ENCODE results near the gene ZNF618.

The ZNF618 gene

DNA sequence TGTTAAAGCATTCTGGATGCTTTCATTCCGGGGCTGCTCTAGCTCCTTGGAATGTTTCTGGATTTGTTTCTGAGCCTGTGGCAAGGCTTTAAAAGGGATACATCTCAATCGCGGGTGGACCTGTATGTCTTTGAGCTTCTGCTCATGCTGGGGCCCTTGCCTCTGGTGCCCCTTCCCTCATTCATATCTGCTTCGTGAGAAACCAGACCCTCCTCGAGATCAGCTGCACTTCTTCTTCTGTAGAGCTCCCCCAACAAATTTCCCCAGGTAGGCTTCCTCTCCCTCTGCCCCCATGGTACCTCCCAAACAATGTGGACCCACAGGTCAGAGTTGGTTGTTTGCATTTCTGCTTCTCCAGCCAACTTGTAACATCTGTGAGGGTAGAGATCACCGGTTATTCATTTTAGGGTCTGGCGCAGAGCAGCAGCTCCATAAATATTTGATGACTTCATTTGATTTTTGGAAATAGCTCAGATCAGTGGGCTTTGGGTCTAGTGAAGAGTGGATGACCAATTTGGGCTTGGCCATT lies 6.6 kb downstream of the ZNF618 start:
- no peak for DNase-seq (ENCODE audit: low read depth, low spot score)

DNA sequence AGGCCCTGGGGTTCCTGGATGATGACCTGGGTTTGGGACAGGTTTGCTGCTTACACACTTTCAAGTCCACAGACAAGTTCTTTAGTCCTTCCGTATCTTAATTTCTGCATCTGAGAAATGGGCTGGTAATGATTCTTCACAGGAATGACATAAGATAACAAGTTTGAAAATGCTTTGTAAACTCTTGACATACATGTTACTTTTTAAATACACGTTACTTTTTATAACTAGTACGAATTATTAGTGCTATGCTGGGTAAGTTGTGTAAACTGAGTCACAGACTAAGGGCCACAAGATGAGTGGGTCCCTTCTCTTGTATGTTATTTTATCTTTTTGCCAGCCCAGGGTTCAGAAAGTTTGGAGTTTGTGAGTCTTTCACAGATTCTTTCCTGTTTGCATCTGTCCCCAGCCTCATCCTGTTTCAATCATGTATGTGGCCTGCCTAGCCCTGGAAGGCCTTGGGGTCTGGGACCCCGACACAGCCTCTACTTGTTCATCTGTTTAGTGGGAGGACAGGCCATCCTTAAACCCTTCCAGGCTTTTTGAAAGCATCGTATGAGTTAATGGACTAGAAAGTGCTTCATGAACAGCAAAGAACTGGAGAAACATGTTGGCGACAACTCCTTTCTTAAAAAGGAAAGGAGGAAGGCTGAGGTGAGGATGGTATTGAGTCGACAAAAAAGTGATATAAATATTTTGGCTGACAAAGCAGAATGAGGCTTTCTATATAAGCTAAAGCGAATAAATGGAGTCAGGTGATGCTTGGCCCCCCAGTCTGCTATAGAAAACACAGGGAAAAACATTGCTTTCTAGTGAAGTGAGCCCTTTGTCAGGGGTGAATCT lies 9.3 kb downstream of the ZNF618 start:
- DNase-seq (ENCODE audit: low read depth, low spot score), result no peak

DNA sequence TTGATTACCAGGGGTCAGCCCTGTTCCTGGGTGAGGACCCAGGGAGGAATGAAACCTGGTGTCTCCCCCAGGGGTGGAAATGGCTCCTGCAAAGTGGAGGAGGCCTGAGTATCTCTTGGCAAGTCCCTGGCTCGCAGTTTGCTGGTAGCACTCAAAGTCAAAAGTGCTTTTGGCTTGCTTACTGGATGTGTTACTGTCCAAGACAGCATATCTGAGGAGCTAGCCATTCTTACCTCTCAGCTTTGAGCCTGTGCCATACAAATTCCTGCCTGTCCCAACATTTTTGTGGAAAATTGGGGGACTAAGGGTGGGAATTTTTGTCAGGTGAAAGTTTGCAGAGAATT lies 9.9 kb downstream of the ZNF618 start:
- no peak for DNase-seq (ENCODE audit: low read depth, low spot score)

DNA sequence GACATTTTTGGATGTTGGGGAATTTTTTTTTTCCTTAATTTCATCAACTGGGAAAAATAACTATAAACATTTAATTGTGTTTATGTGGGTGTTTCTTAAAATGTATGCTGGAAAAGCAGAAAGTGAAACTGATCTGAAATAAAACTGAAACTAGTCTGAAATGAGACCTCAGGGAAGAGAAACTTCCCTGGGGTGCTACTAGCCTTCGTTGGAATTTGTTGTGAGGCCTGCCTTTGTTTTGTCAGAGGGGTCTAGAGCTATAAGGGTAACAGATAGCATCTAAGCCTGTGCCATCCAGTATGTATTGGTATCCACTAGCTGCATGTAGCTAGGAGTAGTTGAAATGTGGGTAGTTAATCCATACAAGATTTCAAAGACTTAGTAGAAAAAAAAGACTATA lies 10.4 kb downstream of the ZNF618 start:
- no peak for DNase-seq (ENCODE audit: low read depth, low spot score)

DNA sequence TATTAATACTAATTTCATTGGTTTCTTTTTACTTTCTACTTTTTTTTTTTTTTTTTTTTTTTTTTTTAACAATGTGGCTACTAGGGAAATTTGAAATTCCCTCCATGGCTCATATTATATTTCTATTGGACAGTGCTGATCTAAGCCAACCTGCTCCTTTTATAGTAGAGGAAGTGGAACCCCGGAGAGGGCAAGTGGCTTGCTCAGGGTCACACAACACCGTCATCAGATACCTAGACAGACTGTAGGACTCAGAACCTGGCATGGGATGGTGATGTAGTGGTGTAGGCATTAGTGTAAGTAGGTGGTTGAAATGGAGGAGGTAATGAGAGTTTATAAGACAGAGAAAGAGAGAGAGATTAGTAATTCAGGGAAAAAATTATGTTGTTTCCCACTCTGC lies 10.8 kb downstream of the ZNF618 start:
- no peak for DNase-seq (ENCODE audit: low read depth, low spot score)

DNA sequence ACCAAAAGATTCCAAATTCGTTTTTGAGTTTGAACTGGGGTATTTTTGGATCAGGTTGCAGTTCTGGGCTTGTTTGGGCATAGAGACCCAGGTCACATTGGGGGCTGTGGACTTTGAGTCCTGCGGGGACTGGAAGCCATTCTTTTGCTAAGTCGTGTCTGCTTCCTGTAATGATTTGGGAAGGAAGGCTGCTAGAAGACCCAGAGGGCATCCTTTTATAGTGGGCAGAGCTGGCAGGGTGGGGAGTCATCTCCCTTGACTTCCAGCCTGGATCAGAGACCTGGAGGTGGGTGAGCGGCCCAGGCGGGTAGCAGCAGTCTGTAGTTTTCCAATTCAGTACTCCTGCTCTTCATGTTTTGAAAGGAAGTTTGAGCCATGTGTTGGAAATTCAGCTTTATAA lies 11.3 kb downstream of the ZNF618 start:
- no peak for DNase-seq (ENCODE audit: low read depth, low spot score)

DNA sequence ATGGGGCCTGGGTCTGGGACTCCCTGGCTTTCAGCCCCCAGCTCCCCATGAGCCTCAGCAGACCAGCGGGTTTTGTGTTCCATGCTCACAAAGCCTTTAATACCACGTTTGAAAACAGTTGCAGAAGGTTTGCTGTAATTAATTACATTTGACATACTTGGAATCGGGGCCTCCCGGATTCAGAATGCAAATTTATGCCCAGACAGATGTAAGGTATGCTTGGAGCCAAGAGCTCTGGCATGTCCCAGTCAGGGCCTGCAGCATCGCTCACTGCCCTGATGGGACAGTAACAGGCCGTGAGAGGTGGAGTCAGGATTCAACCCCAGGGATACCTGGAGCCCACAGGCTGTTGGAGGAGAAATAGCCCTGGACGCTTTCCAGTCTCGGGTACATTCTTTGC lies 12.2 kb downstream of the ZNF618 start:
- DNase-seq (ENCODE audit: low read depth, low spot score), result no peak

DNA sequence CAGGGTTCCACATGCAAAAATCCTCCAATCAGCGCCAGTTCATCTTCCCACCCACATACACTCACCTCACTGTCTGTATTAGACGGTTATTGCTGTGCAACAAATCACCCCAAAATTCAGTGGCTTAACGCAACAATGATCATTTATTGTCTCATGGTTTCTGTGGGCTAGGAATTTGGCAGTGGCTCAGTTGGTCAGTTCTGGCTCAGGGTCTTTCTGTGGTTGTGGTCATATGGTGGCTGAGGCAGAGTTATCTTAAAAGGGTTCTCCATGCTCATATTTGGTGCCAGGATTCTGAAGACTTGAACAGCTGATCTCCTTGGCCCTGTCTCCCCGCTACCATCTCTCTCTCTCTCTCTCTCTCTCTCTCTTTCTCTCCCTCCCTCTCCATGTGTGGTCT lies 12.9 kb downstream of the ZNF618 start:
- no peak for DNase-seq (ENCODE audit: low read depth, low spot score)

DNA sequence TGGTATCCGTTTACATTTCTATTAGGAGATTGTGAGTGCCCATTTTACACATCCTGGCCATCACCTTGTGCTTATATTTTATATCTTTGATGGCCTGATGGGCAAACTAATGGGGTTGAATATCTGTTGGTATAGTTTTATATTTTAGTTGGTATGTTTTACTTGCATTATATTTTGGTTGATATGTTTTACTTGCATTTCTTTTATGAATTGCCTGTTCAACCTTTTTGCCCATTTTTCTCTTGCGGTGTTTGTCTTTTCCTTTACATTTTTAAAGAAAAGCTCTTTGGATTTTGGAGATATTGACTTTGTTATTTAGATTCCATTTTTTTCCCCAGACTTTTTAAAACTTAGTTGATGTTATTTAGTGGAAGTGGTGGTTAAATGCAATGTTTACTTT lies 14.6 kb downstream of the ZNF618 start:
- no peak for DNase-seq (ENCODE audit: low read depth, low spot score)

DNA sequence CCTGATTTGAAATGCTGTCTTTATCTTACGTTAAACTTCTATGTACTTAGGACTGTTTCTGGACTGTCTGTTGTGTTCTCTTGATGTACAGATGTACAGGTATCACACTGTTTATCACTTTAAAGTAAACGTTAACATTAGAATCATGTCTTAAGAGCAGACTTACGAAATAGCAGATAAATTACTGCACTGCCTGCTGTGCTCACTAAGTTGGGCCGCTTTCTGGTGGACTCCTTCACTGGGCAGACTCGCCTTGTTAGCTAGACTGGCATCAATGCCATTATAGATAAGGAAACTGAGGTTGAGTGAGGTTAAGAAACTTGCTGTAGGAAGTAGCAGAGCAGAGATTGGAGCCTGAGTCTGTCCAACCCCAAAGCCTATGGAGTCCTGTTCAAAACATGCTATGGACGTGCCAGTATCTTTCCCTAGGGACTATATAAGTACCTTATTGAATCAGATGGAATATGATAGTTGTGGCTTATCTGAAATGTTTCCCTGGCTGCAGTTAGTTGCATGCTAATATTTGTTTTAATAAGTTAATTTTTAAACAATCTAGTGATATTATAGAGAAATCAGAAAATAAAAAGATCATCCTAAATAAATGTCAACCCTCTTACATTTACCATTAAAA lies 16.9 kb downstream of the ZNF618 start:
- DNase-seq (ENCODE audit: low read depth, low spot score), result no peak

DNA sequence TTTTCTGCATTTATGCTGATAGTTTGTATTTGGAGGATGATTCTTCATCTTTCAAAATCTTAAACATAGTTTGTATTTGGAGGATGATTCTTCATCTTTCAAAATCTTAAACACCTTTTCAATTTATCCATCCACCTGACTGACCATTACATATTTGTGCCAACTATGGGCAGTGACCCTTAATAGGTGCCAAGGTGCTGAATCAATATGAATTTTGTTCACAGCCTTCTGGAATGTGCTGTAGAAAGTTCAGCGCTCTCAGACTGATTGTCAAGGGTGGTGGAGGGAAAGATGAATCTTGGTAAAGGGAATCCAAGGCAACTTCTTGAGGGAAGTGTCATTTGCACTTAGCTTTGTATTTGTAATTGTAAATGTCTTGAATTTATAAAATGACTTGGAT lies 18.1 kb downstream of the ZNF618 start:
- DNase-seq (ENCODE audit: low read depth, low spot score), result no peak

DNA sequence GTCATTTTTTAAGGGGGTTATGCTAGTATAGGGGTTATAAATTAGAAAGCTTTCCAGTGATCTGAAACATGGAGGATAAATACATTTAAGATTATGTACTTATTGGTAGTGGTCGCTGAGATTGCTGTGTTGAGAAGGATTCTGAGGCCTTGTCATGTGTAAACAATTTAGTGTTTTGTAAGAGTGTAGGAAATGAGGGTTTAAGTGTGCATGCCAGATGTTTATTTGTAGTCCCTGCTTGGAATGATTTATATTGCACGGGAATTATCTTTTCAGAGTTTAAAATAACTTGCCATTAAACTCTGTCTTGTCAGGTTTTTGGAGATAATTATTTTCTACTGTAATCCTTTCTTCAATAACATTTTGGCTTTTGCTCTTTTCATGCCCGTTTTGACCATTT lies 19.4 kb downstream of the ZNF618 start:
- no peak for DNase-seq (ENCODE audit: low read depth, low spot score)

DNA sequence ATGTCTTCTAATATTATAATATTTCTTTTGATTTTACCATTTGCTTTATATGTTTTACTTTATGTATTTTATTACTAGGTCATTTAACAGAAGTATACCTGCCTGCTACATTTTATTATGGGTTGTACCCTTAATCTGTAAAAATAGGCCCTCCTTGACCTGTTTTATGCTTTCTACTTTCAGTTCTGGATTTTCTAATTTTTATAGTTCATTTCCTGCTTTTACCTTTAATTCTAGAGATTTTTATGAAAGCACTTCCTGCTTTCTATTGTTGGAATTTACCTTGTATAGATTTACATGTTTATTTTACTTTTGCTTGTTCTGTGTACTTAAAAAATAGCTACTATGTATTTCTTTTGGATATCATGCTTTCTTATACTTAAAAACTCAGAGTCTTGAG lies 20.6 kb downstream of the ZNF618 start:
- no peak for DNase-seq (ENCODE audit: low read depth, low spot score)

DNA sequence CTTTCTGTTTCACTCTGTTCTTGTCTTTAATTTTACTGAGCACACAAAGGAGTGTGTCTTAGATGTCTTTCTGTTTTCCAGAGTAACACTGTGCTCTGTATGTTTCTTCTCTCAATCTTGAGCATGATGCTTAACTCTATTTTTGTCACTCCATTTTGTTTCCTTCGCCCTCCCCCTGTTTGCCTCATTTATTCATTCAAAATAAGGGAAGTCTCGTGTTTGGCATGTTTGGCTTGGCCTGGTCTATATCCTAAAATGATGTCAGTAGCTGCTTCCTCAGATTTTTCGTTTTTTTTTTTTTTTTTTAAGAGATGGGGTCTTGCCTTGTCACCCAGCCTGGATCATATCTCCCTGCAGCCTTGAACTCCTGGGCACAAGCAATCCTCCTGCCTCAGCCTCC lies 22.0 kb downstream of the ZNF618 start:
- DNase-seq (ENCODE audit: low read depth, low spot score), result no peak

DNA sequence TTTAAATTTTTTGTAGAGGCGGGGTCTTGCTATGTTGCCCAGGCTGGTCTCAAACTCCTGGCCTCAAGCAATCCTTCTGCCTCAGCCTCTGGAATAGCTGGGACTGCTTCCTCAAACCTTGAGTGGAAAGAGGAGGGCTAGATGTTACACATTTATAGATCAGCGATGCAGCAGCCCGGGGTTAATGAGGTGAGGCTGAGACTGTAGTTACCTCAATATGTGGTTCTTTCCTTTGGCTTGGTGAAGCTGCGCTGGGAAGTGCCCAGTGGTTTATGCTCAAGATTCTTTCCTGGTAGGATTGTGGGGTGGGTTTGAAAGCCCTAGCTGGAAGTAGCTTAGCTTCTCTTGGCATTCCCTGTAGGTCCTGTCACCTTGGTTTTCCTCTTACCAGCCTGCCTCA lies 22.5 kb downstream of the ZNF618 start:
- no peak for DNase-seq (ENCODE audit: low read depth, low spot score)

DNA sequence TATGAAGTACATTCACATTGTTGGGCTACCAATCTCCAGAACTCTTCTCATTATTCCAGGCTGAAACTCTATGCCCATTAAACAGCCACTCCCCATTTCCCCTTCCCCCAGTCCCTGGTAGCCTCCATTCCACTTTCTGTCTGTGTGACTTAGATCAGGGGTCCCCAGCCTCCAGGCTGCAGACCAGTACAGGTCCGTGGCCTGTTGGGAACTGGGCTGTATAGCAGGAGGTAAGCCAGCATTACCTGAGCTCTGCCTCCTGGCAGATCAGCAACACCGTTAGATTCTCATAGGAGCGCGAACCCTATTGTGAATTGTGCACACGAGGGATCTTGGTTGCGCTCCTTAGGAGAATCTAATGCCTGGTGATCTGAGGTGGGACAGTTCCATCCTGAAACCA lies 23.1 kb downstream of the ZNF618 start:
- DNase-seq (ENCODE audit: low read depth, low spot score), result no peak

DNA sequence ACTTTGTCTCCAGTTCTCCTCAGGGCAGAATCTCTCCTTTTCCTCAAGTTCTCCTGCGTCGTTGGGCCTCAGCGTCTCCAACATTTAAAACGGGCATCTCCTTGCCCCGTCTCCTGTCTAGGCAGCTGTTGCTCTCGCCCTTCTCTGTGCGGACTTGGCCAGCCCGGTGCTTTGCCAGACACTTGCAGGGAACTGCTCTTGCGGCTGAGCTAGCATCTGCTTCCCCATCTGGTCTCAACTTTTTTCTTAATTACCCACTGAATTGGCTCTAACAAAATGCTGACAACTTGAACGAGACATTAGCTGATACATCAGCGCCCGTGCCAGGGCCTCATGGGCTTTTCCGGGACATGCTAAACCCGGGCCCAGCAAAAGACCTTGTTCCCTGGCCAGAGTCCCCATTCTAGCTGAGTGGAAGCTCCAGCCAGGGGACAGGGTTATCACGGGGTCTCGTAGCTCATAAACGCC lies 25.1 kb downstream of the ZNF618 start:
- DNase-seq (ENCODE audit: low read depth, low spot score), result no peak

DNA sequence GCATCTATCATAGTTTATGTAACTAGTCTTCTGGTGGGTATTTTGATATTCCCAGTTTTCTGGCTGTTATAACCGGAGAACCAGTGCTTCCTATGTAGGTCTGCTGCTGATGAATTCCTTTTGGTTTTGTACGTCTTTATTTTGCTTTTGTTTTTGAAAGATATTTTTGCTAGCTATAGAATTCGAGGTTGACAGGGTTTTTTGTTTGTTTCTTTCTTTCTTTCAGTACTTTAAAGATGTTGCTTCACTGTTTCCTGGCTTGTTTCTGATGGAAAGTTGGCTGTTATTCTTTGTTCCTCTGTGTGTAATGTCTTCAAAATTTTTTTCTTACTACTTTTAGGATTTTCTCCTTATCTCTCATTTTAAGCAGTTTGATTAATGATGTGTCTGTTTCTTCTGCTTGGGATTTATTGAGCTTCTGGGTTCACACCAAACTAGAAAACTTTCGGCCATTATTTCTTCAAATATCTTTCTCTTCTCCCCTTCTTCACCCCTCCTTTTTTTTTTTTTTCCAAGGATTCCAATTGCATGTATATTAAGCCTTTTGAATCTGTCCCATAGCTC lies 27.5 kb downstream of the ZNF618 start:
- no peak for DNase-seq (ENCODE audit: low read depth, low spot score)

DNA sequence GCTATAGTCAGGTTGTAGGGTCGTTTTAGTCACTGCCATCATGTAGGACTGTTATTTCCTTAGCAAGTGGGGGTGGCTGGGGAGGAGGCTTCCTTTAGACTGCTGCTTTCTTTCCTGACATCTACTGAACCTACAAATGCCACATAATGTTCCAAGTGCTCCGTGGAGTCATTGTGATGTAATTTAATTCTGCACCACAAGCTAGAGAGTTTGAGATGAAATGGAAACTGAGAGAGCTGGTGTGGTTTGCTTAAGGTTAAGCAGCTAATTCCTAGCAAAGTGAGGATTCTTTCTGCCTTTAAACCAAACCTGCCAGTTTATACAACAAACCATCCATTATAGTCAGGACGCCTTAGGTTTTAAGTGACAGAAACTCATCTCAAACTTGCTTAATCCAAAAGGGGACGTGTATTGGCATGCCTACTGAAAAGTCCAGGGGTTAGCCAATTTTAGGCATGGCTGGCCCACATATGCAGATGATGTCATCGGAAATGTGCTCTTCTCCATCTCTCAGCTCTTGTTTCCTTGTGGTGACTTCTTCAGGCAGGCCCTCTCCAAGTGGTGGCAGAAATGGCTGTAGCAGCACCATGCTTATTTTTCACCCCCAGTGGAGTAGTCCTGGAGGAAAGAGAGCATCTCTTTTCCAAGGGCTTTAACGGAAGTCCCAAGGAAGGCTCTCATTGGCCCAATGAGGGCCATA lies 30.5 kb downstream of the ZNF618 start:
- no peak for DNase-seq (ENCODE audit: low read depth, low spot score)

DNA sequence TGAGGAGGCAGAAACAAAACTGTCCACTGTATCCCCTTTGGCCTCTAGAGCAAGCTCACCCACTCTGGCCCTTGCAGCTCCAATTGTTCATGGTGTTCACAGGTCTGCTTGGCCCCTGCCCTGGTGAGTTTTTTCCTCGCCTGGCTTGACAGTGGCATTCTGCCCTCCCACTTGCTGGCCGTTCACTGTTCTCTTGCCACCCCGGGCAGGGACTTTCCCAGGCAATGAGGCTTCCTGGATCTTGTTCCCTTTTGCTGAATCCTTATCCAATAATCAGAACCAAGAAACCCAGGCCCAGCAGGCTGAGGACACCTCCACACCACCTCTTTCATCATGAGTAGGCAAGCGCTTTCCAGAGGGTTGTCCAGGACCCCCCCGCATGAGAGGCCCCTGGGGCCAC lies 31.2 kb downstream of the ZNF618 start:
- DNase-seq (ENCODE audit: low read depth, low spot score), result no peak

DNA sequence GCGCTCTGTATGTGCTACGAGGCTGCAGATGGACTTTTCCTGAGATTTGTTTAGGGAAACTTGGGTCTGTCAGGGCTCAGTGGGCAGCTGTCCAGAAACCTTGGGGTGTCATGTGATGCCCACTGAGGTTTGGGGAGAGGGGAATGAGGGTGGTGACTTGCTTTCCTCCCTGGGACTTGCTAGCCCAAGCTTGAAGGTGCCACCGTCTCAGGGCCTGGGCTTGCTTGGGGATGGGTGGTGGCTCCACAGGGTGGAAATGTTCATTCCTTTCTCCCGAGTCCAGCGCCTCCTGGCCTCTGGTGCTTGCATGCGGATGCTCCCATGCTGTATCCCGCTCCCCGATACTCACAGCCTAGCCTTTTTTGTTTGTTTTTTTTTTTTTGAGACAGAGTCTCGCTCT lies 33.3 kb downstream of the ZNF618 start:
- no peak for DNase-seq (ENCODE audit: low read depth, low spot score)

DNA sequence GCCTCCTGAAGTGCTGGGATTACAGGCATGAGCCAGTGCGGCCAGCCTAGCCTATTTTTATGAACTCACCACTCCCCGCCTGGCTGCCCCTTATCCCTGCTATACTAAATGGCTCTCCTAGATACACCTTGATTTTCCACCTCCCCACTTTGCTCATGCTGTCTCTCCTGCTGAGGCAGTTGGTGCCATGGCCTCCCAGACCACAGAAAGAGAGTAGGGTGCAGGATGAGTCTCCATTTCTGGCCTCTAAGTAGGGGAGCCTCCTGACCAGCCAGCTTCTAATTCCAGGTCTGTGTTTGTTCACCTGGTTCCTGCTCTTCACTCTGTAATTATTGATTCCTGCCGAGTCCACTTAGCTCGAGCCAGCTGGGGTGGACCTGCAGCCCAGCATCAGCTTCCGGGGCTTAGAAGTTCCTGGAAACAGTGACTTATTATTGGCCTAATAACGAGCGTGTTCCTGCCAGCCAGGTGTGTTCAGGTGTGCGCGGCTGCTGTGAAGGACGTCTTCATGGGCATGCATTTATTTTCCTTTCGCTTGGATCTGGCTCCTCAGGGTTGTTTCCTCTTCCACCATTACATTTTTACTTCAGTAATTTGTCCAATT lies 34.0 kb downstream of the ZNF618 start:
- DNase-seq (ENCODE audit: low read depth, low spot score), result no peak
